NB4 (cell line): ENCODE results near the gene WLS.

Source experiments
- MYC ChIP-seq: IDR thresholded peaks from 2 replicates; pipeline ENCODE4 v1.6.1; 2011; ENCODE audit warnings: low read depth, low read length
- POLR2A ChIP-seq: IDR thresholded peaks from 2 replicates; pipeline ENCODE4 v1.6.1; 2011; ENCODE audit warnings: mild to moderate bottlenecking; ENCODE audit not compliant: insufficient read length; ENCODE audit errors: extremely low read depth
- TF ChIP-seq, protein P1 (sequence below): IDR thresholded peaks from one replicate; pipeline ENCODE4 v1.5.1; 2012; ENCODE audit warnings: low read depth, low read length
- TF ChIP-seq, protein P2 (sequence below): IDR thresholded peaks from 2 replicates; pipeline ENCODE4 v1.6.1; 2011; ENCODE audit warnings: low read depth, low read length

DNA sequence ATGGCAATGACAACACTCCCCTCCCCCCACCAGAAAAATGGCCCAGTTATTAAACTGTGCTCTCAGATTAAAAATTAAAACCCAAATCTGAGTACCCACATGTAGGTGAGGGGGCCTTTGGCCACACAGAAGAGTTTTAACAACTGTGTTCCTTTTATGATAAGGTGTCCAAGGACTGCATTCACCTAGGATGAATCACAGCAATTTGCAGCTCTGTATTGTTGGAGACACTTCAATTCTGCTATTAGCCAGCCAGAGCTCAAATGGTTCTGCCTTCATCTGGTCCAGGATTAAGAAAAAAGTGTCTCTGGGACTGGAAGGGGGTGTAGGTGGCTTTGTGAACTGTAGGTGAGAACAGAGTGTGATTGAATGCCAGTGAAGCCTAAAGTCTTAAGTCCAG is 138.6 kb downstream of the WLS start:
- TF ChIP-seq, protein P1, sequence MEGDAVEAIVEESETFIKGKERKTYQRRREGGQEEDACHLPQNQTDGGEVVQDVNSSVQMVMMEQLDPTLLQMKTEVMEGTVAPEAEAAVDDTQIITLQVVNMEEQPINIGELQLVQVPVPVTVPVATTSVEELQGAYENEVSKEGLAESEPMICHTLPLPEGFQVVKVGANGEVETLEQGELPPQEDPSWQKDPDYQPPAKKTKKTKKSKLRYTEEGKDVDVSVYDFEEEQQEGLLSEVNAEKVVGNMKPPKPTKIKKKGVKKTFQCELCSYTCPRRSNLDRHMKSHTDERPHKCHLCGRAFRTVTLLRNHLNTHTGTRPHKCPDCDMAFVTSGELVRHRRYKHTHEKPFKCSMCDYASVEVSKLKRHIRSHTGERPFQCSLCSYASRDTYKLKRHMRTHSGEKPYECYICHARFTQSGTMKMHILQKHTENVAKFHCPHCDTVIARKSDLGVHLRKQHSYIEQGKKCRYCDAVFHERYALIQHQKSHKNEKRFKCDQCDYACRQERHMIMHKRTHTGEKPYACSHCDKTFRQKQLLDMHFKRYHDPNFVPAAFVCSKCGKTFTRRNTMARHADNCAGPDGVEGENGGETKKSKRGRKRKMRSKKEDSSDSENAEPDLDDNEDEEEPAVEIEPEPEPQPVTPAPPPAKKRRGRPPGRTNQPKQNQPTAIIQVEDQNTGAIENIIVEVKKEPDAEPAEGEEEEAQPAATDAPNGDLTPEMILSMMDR: no peak
- no peak for TF ChIP-seq POLR2A
- TF ChIP-seq MYC: no peak
- TF ChIP-seq, protein P2, sequence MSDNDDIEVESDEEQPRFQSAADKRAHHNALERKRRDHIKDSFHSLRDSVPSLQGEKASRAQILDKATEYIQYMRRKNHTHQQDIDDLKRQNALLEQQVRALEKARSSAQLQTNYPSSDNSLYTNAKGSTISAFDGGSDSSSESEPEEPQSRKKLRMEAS: no peak
